PC-9 (cell line): ENCODE measurements around the gene G3BP1. TPM values are rescaled to one million over a fixed set of nuclear protein-coding genes. Genes with fewer than 3 reads are reported as not detected.

Experiments used
- BruUV-seq: library from RNA; stranded (reverse); fragments of 400-500 nt; replicated peaks from 2 replicates; lab custom pipeline; 2021; lab: Mats Ljungman, UMichigan
- CTCF ChIA-PET: fragments of 300-600 bp; sonication (Branson Sonifier 250); formaldehyde crosslinking; loops from one replicate; lab custom pipeline; 2022; ENCODE audit warnings: antibody characterized with exemption; lab: Charles Lee
- POLR2A ChIA-PET: fragments of 300-600 bp; sonication (Branson Sonifier 250); formaldehyde crosslinking; loops from one replicate; lab custom pipeline; 2022; ENCODE audit warnings: antibody characterized with exemption; ENCODE audit not compliant: unreplicated experiment; lab: Charles Lee
- DNase-seq, 2 experiments: peaks; one replicate each; pipeline versions ENCODE4 v3.0.0 to v3.0.0-alpha.2; 2015 to 2022; ENCODE audit warnings: mixed read lengths in 1 of 2
- H2AFZ ChIP-seq: fragments of 200-600 bp; sonication (generic); 2 replicates; pipeline ENCODE4 v1.8.1; 2017; ENCODE audit warnings: antibody characterized with exemption
- H3F3A ChIP-seq: fragments of 200-600 bp; sonication (generic); 2 replicates; pipeline ENCODE4 v1.8.1; 2017; ENCODE audit warnings: antibody characterized with exemption, mild to moderate bottlenecking, low read depth; ENCODE audit not compliant: insufficient read depth
- H3K27ac ChIP-seq: fragments of 200-600 bp; sonication (generic); 2 replicates; pipeline ENCODE4 v1.6.1; 2016; ENCODE audit warnings: mixed run types
- H3K27me3 ChIP-seq: fragments of 200-600 bp; sonication (generic); 2 replicates; pipeline ENCODE4 v1.6.1; 2016; ENCODE audit warnings: low read depth, mixed run types; ENCODE audit not compliant: insufficient read depth
- H3K36me3 ChIP-seq: fragments of 200-600 bp; sonication (generic); 2 replicates; pipeline ENCODE4 v1.6.1; 2016; ENCODE audit warnings: low read depth, mixed run types
- H3K4me1 ChIP-seq: fragments of 200-600 bp; sonication (generic); replicated peaks from 2 replicates; pipeline ENCODE4 v1.6.1; 2016; ENCODE audit warnings: mixed run types; ENCODE audit not compliant: insufficient read depth
- H3K4me2 ChIP-seq: fragments of 200-600 bp; sonication (generic); 2 replicates; pipeline ENCODE4 v1.6.1; 2017; ENCODE audit warnings: mixed run types
- H3K4me3 ChIP-seq: fragments of 200-600 bp; sonication (generic); 2 replicates; pipeline ENCODE4 v1.6.1; 2016; ENCODE audit warnings: mixed run types
- H3K79me2 ChIP-seq: fragments of 200-600 bp; sonication (generic); 2 replicates; pipeline ENCODE4 v1.6.1; 2017; ENCODE audit warnings: low read depth, mixed run types
- H3K9me2 ChIP-seq: fragments of 200-600 bp; sonication (generic); 2 replicates; pipeline ENCODE4 v1.8.1; 2017; ENCODE audit warnings: mild to moderate bottlenecking; ENCODE audit not compliant: insufficient read depth
- H3K9me3 ChIP-seq: fragments of 200-600 bp; sonication (generic); 2 replicates; pipeline ENCODE4 v1.8.1; 2016; ENCODE audit warnings: low read depth; ENCODE audit not compliant: insufficient read depth
- H4K20me1 ChIP-seq: fragments of 200-600 bp; sonication (generic); 2 replicates; pipeline ENCODE4 v1.8.1; 2017; ENCODE audit not compliant: insufficient read depth
- CTCF ChIP-seq: fragments of 200-600 bp; sonication (generic); conservative IDR thresholded peaks from 2 replicates; pipeline ENCODE4 v1.6.1; 2017; ENCODE audit warnings: mixed run types, antibody characterized with exemption, mild to moderate bottlenecking, moderate library complexity
- EZH2 ChIP-seq: fragments of 200-600 bp; sonication (generic); IDR thresholded peaks from 2 replicates; pipeline ENCODE4 v1.8.0; 2017; ENCODE audit warnings: antibody characterized with exemption, low read depth
- intact Hi-C: fragments of 100-400 bp; cut with micrococcal nuclease; formaldehyde crosslinking; loops from one replicate; pipeline ENCODE4 v1.10.0; 2022; ENCODE audit not compliant: unreplicated experiment
- total RNA-seq: library from RNA; stranded (reverse); gene quantifications from 2 replicates; pipeline ENCODE4 v1.2.3, GENCODE V29; 2021

The G3BP1 gene
- total RNA-seq, 1 experiment from 2014 or later: 254 TPM

GRCh38 chr5:151751091-151751490, 20.7 kb upstream of the G3BP1 start:
- Histone ChIP-seq H3K4me3 (no peak overlapping the region), H3K36me3 (0 out of 2 replicates have a peak, but pooled peaks cover 14% of the 10 kb centered on the region), H3K27ac (no peak overlapping the region), H4K20me1 (peaks cover 6% of the 10 kb centered on the region), H3K27me3 (no peaks in the 10 kb centered on the region), H3K4me1 (peaks cover 9% of the 10 kb centered on the region), H3K4me2 (no peak overlapping the region), H3K9me3 (no peaks in the 10 kb centered on the region), H3F3A (peaks cover under 1% of the 10 kb centered on the region; the same call in 1 of the 2 replicates), H2AFZ (no peak overlapping the region), H3K79me2 (peaks cover 55% of the 10 kb centered on the region), H3K9me2 (no peaks in the 10 kb centered on the region)
- intact Hi-C loops: no loop called here
- TF ChIP-seq CTCF (no peak), EZH2 (no peak)
- ChIA-PET CTCF (interaction anchor here (0.7 kb wide), 1 partner anchor 99 kb away, joined by 5 read pairs; no protein-coding TSS in a partner anchor), POLR2A (interaction anchor here (0.7 kb wide), 1 partner anchor 242 kb away, joined by 9 read pairs; no protein-coding TSS in a partner anchor)
- no TSS peak for BruUV-seq
- no peak for DNase-seq

GRCh38 chr5:151751593-151751992, 20.2 kb upstream of the G3BP1 start:
- ChIA-PET CTCF (interaction anchor here (0.5 kb wide), 1 partner anchor 626 kb away, joined by 5 read pairs; no protein-coding TSS in a partner anchor), POLR2A (interaction anchor here (0.7 kb wide), 1 partner anchor 242 kb away, joined by 9 read pairs; no protein-coding TSS in a partner anchor)
- Histone ChIP-seq H4K20me1 (peaks cover 6% of the 10 kb centered on the region), H3K9me3 (no peaks in the 10 kb centered on the region), H3K4me1 (peaks cover 8% of the 10 kb centered on the region), H3F3A (no peaks in the 10 kb centered on the region; the same call in 1 of the 2 replicates), H3K27me3 (no peaks in the 10 kb centered on the region), H3K4me2 (no peak overlapping the region), H3K4me3 (no peak overlapping the region), H3K79me2 (peaks cover 60% of the 10 kb centered on the region), H3K9me2 (no peaks in the 10 kb centered on the region), H3K36me3 (0 out of 2 replicates have a peak, but pooled peaks cover 14% of the 10 kb centered on the region), H3K27ac (no peak overlapping the region), H2AFZ (no peak overlapping the region)
- no TSS peak for BruUV-seq
- intact Hi-C loops: no loop called here
- DNase-seq: no peak
- TF ChIP-seq EZH2 (no peak), CTCF (no peak)

- intact Hi-C loops: loop anchor here (5.0 kb wide), 1 partner anchor 68 kb away; the partner anchor contains the start of gene SPARC
- Histone ChIP-seq H2AFZ (no peak overlapping the region), H3K9me2 (no peaks in the 10 kb centered on the region), H3K4me1 (peaks cover 16% of the 10 kb centered on the region), H3K79me2 (peaks cover 69% of the 10 kb centered on the region), H4K20me1 (peaks cover 6% of the 10 kb centered on the region), H3K36me3 (0 out of 2 replicates have a peak, but pooled peaks cover 14% of the 10 kb centered on the region), H3F3A (peaks cover 10% of the 10 kb centered on the region; the same call in 1 of the 2 replicates), H3K9me3 (no peaks in the 10 kb centered on the region), H3K4me3 (no peak overlapping the region), H3K27ac (no peak overlapping the region), H3K4me2 (no peak overlapping the region), H3K27me3 (no peaks in the 10 kb centered on the region)
- CTCF ChIA-PET: no interaction called here
- no TSS peak for BruUV-seq
- DNase-seq: no peak
- POLR2A ChIA-PET: no interaction called here
- TF ChIP-seq CTCF (no peak), EZH2 (no peak)
Observed at GRCh38 chr5:151755383-151755782, 16.4 kb upstream of the G3BP1 start.
